PC-3 (cell line): ENCODE measurements around the gene MRPS18B.

ENCODE experiments used
- EZH2 ChIP-seq: fragments of 300-600 bp; sonication (generic); IDR thresholded peaks from one replicate; pipeline ENCODE4 v1.6.1; 2017; ENCODE audit warnings: antibody characterized with exemption, mild to moderate bottlenecking, low read length; ENCODE audit not compliant: unreplicated experiment
- EZH2phosphoT487 ChIP-seq: fragments of 300-600 bp; sonication (generic); IDR thresholded peaks from 2 replicates; pipeline ENCODE4 v1.6.1; 2018; ENCODE audit warnings: mild to moderate bottlenecking, antibody characterized with exemption, low read length, borderline replicate concordance

- TF ChIP-seq EZH2: no peak
- no peak for TF ChIP-seq EZH2phosphoT487
Measured at GRCh38 chr6:30664994-30665767, 47.5 kb downstream of the MRPS18B start.
